OCI-LY1 (cell line): Measurements from ENCODE around the gene USP2.

ENCODE experiments used
- EZH2 ChIP-seq: fragments of 200-600 bp; sonication (generic), shearing (Covaris generic); IDR thresholded peaks from 2 replicates; pipeline ENCODE4 v1.8.0; 2017; ENCODE audit warnings: borderline replicate concordance, mixed run types, mild to moderate bottlenecking, antibody characterized with exemption, low read length, moderate library complexity, mixed read lengths
- TF ChIP-seq, protein P1 (sequence below): fragments of 200-600 bp; sonication (generic), shearing (Covaris generic); IDR thresholded peaks from 2 replicates; pipeline ENCODE4 v1.5.1; 2017; ENCODE audit warnings: mild to moderate bottlenecking, antibody characterized with exemption, low read length, moderate library complexity, mixed read lengths

DNA sequence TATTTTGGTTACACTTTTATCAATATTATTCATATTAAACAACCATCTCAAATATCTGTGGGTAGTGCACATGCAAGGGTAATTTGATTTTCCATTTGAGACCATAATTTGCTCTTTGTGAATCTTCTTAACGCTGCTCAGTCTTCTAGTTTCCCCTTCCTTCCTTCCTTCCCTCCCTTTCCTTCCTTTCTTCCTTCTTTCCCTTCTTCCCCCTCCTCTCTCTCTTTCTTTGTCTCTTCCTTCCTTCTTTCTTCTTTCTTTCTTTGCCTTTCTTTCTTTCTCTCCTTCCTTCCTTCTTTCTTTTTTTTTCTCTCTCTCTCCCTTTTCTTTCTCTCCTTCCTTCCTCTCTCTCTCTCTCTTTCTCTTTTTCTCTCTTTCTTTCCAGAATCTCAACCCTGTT, 51.3 kb downstream of the USP2 start:
- TF ChIP-seq, protein P1, sequence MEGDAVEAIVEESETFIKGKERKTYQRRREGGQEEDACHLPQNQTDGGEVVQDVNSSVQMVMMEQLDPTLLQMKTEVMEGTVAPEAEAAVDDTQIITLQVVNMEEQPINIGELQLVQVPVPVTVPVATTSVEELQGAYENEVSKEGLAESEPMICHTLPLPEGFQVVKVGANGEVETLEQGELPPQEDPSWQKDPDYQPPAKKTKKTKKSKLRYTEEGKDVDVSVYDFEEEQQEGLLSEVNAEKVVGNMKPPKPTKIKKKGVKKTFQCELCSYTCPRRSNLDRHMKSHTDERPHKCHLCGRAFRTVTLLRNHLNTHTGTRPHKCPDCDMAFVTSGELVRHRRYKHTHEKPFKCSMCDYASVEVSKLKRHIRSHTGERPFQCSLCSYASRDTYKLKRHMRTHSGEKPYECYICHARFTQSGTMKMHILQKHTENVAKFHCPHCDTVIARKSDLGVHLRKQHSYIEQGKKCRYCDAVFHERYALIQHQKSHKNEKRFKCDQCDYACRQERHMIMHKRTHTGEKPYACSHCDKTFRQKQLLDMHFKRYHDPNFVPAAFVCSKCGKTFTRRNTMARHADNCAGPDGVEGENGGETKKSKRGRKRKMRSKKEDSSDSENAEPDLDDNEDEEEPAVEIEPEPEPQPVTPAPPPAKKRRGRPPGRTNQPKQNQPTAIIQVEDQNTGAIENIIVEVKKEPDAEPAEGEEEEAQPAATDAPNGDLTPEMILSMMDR = no peak
- TF ChIP-seq EZH2 = no peak
